Ectodermal cell (in vitro differentiated cells): ENCODE results near the gene CFAP65.

ENCODE experiments used
- H3K27ac ChIP-seq: 2 replicates; pipeline ENCODE4 v1.7.0; 2013; ENCODE audit warnings: mild to moderate bottlenecking, low read depth, low read length; ENCODE audit not compliant: insufficient read depth, poor library complexity, severe bottlenecking
- H3K27me3 ChIP-seq: 2 replicates; pipeline ENCODE4 v1.7.0; 2013; ENCODE audit warnings: mild to moderate bottlenecking, low read length; ENCODE audit not compliant: insufficient read depth, control insufficient read depth, poor library complexity, severe bottlenecking
- H3K36me3 ChIP-seq: one replicate; pipeline ENCODE4 v1.7.0; 2013; ENCODE audit warnings: low read length; ENCODE audit not compliant: control insufficient read depth, insufficient read depth
- H3K4me1 ChIP-seq: one replicate; pipeline ENCODE4 v1.7.0; 2013; ENCODE audit warnings: low read length; ENCODE audit not compliant: control insufficient read depth, insufficient read depth
- H3K4me3 ChIP-seq: 2 replicates; pipeline ENCODE4 v1.7.0; 2013; ENCODE audit warnings: low read depth, low read length, control low read depth; ENCODE audit not compliant: insufficient read depth
- H3K9me3 ChIP-seq: 2 replicates; pipeline ENCODE4 v1.7.0; 2013; ENCODE audit warnings: mild to moderate bottlenecking, low read length, moderate library complexity; ENCODE audit not compliant: control insufficient read depth
- WGBS, 2 experiments: methylation state at CpG; one replicate each; pipeline ENCODE4 v1.1.7; 2013; ENCODE audit warnings: missing lambda C conversion rate in 2 of 2; 5-methylcytosine and 5-hydroxymethylcytosine counted together

The CFAP65 gene

GRCh38 chr2:219022616-219023015 lies 18.7 kb downstream of the CFAP65 start:
- Histone ChIP-seq H3K36me3 (no peaks in the 10 kb centered on the region), H3K27ac (no peak overlapping the region), H3K27me3 (no peaks in the 10 kb centered on the region), H3K4me1 (peaks cover 8% of the 10 kb centered on the region), H3K4me3 (no peak overlapping the region), H3K9me3 (no peaks in the 10 kb centered on the region)
- WGBS, 2 experiments, result 91 to 93% methylated on average over 5 of the region's 5 CpGs

- Histone ChIP-seq H3K27ac (no peak overlapping the region), H3K36me3 (no peaks in the 10 kb centered on the region), H3K4me1 (peaks cover 8% of the 10 kb centered on the region), H3K9me3 (no peaks in the 10 kb centered on the region), H3K4me3 (no peak overlapping the region), H3K27me3 (no peaks in the 10 kb centered on the region)
- WGBS, 2 experiments, result 92 to 93% methylated on average over 12 of the region's 12 CpGs
Observed at GRCh38 chr2:219022041-219022440, 19.3 kb downstream of the CFAP65 start.

- no peaks in the 10 kb centered on the region for H3K27me3 ChIP-seq
- H3K27ac ChIP-seq, result no peak overlapping the region
- H3K36me3 ChIP-seq, result no peaks in the 10 kb centered on the region
- 91 to 93% methylated on average over 9 of the region's 9 CpGs for WGBS, 2 experiments
- H3K9me3 ChIP-seq, result no peaks in the 10 kb centered on the region
- no peak overlapping the region for H3K4me3 ChIP-seq
- H3K4me1 ChIP-seq, result peaks cover 8% of the 10 kb centered on the region
Observed at GRCh38 chr2:219021591-219021990, 19.7 kb downstream of the CFAP65 start.

- Histone ChIP-seq H3K4me1 (peaks cover 8% of the 10 kb centered on the region), H3K27ac (no peak overlapping the region), H3K9me3 (no peaks in the 10 kb centered on the region), H3K27me3 (no peaks in the 10 kb centered on the region), H3K4me3 (no peak overlapping the region), H3K36me3 (no peaks in the 10 kb centered on the region)
- WGBS, 2 experiments, result 86 to 90% methylated on average over 10 to 11 of the region's 11 CpGs
Observed at GRCh38 chr2:219020604-219021365, 20.5 kb downstream of the CFAP65 start.

GRCh38 chr2:219019436-219019835 lies 21.9 kb downstream of the CFAP65 start:
- Histone ChIP-seq H3K36me3 (no peaks in the 10 kb centered on the region), H3K4me1 (peaks cover 8% of the 10 kb centered on the region), H3K27me3 (peaks cover 2% of the 10 kb centered on the region), H3K27ac (no peak overlapping the region), H3K9me3 (no peaks in the 10 kb centered on the region), H3K4me3 (no peak overlapping the region)
- WGBS, 2 experiments, result 84 to 87% methylated on average over 6 of the region's 6 CpGs

GRCh38 chr2:219018726-219019125 lies 22.6 kb downstream of the CFAP65 start:
- no peaks in the 10 kb centered on the region for H3K9me3 ChIP-seq
- no peak overlapping the region for H3K4me3 ChIP-seq
- no peak overlapping the region for H3K27ac ChIP-seq
- H3K27me3 ChIP-seq, result peaks cover 9% of the 10 kb centered on the region
- H3K4me1 ChIP-seq, result peaks cover 4% of the 10 kb centered on the region
- no peaks in the 10 kb centered on the region for H3K36me3 ChIP-seq
- 91 to 93% methylated on average over 10 of the region's 10 CpGs for WGBS, 2 experiments

GRCh38 chr2:219018286-219018685 lies 23.0 kb downstream of the CFAP65 start:
- H3K36me3 ChIP-seq, result no peaks in the 10 kb centered on the region
- 92% methylated on average over 7 of the region's 7 CpGs for WGBS, 2 experiments
- H3K4me1 ChIP-seq, result peaks cover 3% of the 10 kb centered on the region
- no peak overlapping the region for H3K4me3 ChIP-seq
- no peaks in the 10 kb centered on the region for H3K9me3 ChIP-seq
- H3K27me3 ChIP-seq, result peaks cover 13% of the 10 kb centered on the region
- H3K27ac ChIP-seq, result no peak overlapping the region

GRCh38 chr2:219017201-219017931 lies 23.9 kb downstream of the CFAP65 start:
- Histone ChIP-seq H3K9me3 (no peaks in the 10 kb centered on the region), H3K36me3 (no peaks in the 10 kb centered on the region), H3K4me3 (no peak overlapping the region), H3K27ac (no peak overlapping the region), H3K27me3 (peaks cover 16% of the 10 kb centered on the region), H3K4me1 (no peaks in the 10 kb centered on the region)
- 91 to 93% methylated on average over 14 of the region's 14 CpGs for WGBS, 2 experiments

- WGBS, 2 experiments, result 92 to 93% methylated on average over 11 of the region's 11 CpGs
- peaks cover 16% of the 10 kb centered on the region for H3K27me3 ChIP-seq
- no peaks in the 10 kb centered on the region for H3K9me3 ChIP-seq
- H3K4me1 ChIP-seq, result no peaks in the 10 kb centered on the region
- no peak overlapping the region for H3K27ac ChIP-seq
- H3K36me3 ChIP-seq, result no peaks in the 10 kb centered on the region
- H3K4me3 ChIP-seq, result no peak overlapping the region
Observed at GRCh38 chr2:219016721-219017120, 24.6 kb downstream of the CFAP65 start.

GRCh38 chr2:219010873-219011272 lies 30.4 kb downstream of the CFAP65 start:
- 94 to 96% methylated on average over 5 of the region's 5 CpGs for WGBS, 2 experiments

More at GRCh38 chr2:219010873-219011272, 30.4 kb downstream of the CFAP65 start:
- H3K9me3 ChIP-seq, result no peaks in the 10 kb centered on the region
- H3K27ac ChIP-seq, result no peak overlapping the region
- no peaks in the 10 kb centered on the region for H3K4me1 ChIP-seq
- no peak overlapping the region for H3K4me3 ChIP-seq
- H3K27me3 ChIP-seq, result peaks cover 48% of the 10 kb centered on the region
- H3K36me3 ChIP-seq, result no peaks in the 10 kb centered on the region
